Activated CD4-positive, alpha-beta T cell treated with anti-CD3 and anti-CD28 coated beads, Interleukin-2, amount 50 U/mL, for 1 hour (primary cell): ENCODE measurements around the gene ZFP30.
"Not testable (repeated sequence)": the region's sequence is repeated elsewhere in the genome, so short reads cannot be mapped to it uniquely, and the experiment has no call there.

Experiments
- DNase-seq: peaks from one replicate; pipeline ENCODE4 v3.0.0-alpha.2; 2020

Gene ZFP30

DNA sequence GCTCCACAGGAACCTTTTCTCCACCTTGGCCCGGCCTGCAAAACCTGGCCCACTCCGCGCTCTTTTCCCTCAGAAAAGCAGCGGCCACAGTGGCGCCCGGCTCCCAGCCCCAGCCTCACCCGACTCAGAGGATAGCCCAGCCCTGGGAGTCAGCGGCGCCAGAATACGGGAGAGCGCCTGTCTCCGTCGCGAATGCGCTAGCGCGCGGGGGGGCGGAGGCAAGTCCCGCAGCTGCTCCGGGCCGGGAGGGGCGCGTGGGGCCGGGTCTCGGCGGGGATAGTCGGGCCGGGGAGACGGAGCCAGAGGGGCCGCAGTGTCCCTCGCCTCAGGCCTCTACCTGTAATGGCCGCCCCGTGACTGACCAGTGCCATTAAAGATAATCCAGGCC lies at the start of gene ZFP30:
Gene ZFP30, minus strand, starts transcription at position 165 of the 388 bp plus-strand sequence. CDS start 7,643 bp downstream, outside the sequence.
- DNase-seq, result peak; percentile 75

DNA sequence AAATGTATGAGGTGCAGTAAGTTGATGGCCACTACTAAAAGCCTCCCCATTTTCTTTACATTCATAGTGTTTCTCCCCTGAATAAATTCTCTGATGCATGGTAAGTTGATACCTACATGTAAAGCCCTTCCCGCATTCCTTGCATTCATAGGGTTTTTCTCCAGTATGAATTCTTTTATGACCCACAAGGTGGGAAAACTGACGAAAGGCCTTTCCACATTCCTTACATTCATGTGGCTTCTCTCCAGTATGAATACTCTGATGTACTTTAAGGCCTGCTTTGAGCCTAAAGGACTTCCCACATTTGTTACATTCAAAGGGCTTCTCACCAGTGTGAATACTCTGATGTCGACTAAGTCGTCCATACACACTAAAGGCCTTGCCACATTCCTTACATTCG lies 43.8 kb upstream of the ZFP30 start:
- DNase-seq, result no peak

GRCh38 chr19:37698216-37698615 lies 43.0 kb upstream of the ZFP30 start:
- DNase-seq, result no peak

GRCh38 chr19:37695144-37695899 lies 40.1 kb upstream of the ZFP30 start:
- no peak for DNase-seq

- DNase-seq, result no peak
Observed at GRCh38 chr19:37692956-37693620, 37.8 kb upstream of the ZFP30 start.

DNA sequence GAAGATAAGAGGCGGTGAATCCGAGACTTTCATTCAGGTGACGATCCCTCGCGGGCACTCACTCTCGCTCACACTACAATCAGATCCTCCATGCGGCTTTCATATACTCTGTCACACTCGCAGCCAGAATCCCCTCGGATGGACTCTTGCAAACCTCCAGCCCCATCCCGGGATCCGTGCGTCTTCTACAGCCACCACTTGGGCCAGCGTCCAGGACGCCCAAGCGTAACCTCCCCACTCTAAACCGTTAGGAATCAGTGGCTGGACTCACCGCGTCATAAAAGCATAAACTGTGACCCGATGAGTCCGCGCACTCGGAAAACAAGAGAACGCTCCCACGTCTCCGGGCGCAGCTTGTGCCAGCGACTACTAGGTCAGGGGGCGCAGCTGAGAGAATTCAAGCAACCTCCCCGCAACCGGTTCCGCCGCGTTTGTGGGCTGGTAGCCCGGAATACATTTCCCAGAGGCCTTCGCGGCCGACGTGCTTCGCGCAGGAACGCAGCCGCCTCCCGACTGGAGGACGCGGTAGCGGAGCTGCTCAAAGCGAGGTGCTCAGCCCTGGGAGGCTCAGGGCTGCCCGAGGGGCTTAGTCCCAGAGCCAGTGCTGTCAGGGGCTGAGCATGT lies 36.7 kb upstream of the ZFP30 start:
- peak; percentile 71 for DNase-seq

DNA sequence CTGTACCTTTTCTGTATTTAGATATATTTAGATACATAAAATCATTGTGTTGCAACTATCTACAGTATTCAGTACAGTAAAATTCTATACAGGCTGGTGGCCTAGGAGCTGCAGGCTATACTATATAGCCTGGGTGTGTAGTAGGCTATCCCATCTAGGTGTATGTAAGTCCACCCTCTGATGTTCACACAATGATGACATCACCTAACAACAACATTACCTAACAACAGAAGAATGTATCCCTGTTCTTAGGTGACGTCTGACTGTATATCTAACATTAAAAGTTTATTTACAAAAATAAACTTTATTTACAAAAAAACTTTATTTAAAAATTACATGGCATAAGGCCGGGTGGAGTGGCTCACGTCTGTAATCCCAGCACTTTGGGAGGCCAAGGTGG lies 28.3 kb upstream of the ZFP30 start:
- no peak for DNase-seq

- no peak for DNase-seq
Observed at GRCh38 chr19:37669450-37669914, 14.2 kb upstream of the ZFP30 start.

GRCh38 chr19:37657157-37657556 lies 1.9 kb upstream of the ZFP30 start:
- DNase-seq, result not testable (repeated sequence)

- DNase-seq, result peak; percentile 81
Observed at GRCh38 chr19:37655689-37656371, 565 bp upstream of the ZFP30 start.

- peak; percentile 8 for DNase-seq
Observed at GRCh38 chr19:37654629-37655300, 500 bp downstream of the ZFP30 start.

- DNase-seq, result no peak
Observed at GRCh38 chr19:37654118-37654517, 1.1 kb downstream of the ZFP30 start.

GRCh38 chr19:37635076-37636056 lies 19.9 kb downstream of the ZFP30 start:
- no peak for DNase-seq

DNA sequence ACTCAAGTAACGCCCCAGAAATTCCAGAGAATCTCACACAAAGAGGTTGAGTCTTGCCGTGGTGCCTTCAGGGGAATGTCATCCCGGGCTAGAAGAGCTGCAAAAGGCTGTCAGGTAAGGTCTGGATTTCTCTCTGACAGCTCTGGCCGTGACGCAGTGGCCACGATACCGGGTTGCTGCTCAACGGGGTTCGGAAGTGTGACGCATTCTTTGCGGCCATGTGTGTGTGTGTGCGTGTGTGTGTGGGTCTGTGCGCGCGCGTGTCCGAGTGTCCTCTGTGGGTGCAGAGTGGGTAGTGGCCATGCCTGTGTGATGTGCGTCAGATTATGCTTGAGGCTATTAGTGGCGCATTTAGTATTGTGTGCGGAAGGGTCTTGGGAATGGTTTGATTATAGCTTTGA lies 60.3 kb downstream of the ZFP30 start:
- peak; percentile 58 for DNase-seq

DNA sequence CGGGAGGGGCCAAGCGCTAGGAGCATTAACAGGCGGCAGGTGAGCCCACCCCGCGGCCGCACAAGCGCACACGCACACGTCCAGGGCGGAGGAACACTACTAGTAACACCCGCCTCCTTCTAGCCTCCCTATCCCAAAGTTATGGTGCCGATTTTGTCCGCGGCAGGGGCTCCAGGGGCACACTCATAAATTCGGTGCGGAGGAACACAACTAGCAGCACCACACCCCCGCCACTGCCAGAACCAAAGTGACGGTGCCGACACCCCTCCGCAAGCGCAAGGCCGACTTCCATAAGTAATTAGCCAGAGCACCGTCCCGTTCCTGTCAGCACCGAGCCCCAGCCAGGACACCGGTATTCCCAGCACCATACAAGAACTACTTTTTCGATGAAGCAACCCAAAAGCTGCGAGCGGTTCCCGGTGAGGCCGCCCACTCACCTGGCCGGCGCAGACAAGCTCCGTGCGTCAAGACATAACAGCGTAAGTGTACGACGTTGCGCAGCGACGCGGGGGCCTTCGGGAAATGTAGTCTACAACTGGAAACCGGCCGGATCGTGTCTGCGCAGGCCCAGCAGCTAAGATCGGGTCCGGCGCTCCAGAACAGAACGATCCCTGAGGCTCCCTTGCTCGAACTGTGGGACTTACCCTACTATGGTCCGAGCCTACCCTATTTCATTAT lies 60.8 kb downstream of the ZFP30 start, which contains the start of the genes ZNF540 and ZNF571:
Gene ZNF540, plus strand, starts transcription at position 573 of the 678 bp plus-strand sequence. CDS start 3,572 bp downstream, outside the sequence.
Gene ZNF571, minus strand, starts transcription at position 489 of the 678 bp plus-strand sequence. CDS start 8,116 bp downstream, outside the sequence.
- DNase-seq, result peak; percentile 92

DNA sequence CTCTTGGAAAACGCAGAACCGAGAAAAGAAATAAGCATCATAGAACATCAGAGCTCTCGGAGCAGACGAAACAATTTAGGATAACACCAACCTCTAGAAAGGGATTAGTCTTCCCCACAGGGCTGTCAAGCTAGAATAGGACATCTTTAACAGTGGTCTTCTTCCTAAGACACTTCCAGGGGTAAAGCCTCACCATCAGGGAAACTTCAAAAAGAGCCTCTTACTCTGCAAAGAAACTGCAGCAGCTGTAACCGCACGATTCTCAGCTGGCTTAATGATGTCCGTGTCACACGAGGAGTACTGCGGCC lies 61.3 kb downstream of the ZFP30 start:
- DNase-seq, result no peak

DNA sequence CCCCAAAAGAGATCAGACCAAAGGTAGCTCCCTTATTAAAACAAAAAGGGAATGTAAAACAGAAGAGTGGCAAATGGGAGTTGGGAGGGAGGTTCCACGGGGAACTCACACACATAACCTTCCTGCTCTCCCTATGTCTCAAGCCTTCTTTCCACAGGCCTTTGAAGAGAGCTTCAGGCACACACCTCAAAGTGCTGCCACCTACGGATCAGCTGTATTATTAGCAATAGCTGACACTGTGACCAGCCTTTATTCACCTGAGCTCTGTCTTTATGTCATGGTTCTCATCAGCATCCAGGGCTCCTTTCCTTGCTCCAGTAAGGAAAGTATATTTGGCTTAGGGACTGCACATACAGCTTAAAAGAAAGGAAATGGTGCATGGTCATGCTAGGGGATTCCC lies 71.9 kb downstream of the ZFP30 start:
- DNase-seq, result no peak

DNA sequence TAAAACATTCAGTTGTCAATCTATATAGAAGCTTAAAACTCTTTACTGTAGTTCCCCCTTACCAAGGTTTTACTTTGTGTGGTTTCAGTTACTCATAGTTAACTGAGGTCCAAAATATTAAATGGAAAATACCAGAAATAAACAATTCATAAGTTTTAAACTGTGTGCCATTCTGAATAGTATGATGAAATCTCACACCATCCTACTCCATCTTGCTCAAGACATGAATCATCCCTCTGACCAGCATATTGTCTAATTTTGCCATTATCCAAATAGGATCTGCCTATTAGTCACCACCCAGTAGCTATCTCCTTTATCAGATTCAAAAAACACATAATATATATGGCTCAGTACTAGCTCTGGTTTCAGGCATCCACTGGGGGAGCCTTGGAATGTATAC lies 83.1 kb downstream of the ZFP30 start:
- DNase-seq, result no peak

DNA sequence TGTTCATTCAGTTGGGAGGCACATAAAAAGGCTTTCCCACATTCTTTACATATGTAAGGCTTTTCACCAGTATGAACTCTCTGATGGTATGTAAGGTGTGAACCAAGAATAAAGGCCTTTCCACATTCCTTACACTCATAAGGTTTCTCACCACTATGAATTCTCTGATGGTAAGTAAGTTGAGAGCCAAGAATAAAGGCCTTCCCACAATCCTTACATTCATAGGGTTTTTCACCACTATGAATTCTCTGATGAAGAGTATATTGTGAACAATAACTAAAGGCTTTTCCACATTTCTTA lies 89.9 kb downstream of the ZFP30 start:
- DNase-seq, result no peak

DNA sequence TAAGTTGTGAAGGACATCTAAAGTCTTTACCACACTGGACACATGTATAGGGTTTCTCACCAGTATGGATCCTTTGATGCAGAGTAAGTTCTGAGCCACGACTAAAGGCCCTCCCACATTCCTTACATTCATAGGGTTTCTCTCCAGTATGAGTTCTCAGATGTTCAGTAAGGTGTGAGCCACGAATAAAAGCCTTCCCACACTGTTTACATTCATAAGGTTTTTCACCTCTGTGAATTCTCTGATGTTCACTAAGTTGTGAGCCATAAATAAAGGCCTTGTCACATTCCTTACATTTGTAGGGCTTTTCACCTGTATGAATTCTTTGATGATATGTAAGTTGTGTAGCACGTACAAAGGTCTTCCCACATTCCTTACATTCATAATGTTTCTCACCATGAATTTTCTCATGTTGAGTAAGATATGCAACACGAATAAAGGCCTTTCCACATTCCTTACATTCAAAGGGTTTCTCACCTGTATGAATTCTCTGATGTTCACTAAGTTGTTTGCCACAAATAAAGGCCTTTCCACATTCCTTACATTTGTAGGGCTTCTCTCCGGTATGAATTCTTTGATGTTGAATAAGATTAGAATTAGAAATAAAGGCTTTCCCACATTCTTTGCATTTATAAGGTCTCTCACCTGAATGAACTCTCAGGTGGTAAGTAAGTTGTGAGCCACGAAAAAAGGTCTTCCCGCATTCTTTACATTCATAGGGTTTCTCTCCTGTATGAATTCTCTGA lies 90.5 kb downstream of the ZFP30 start:
- no peak for DNase-seq
